ENCODE data around the gene CAD.

GRCh38 chr2:27288610-27289009 lies 71.4 kb downstream of the CAD start:
- TF ChIP-seq POLR2AphosphoS5 (IDR thresholded peaks at IDR 0.05; ENCODE audit: borderline replicate concordance, low read depth, low read length) (no peak), EZH2 (IDR thresholded peaks at IDR 0.05) (no peak)
